HG02870 (cell line): ENCODE results near the gene CNNM4.

ENCODE experiments used
- ATAC-seq: cut with Tn5 transposase; IDR thresholded peaks from one replicate; pipeline ENCODE4 v1.9.1; 2021; ENCODE audit warnings: mild to moderate bottlenecking, moderate library complexity; ENCODE audit not compliant: unreplicated experiment

Gene CNNM4

DNA sequence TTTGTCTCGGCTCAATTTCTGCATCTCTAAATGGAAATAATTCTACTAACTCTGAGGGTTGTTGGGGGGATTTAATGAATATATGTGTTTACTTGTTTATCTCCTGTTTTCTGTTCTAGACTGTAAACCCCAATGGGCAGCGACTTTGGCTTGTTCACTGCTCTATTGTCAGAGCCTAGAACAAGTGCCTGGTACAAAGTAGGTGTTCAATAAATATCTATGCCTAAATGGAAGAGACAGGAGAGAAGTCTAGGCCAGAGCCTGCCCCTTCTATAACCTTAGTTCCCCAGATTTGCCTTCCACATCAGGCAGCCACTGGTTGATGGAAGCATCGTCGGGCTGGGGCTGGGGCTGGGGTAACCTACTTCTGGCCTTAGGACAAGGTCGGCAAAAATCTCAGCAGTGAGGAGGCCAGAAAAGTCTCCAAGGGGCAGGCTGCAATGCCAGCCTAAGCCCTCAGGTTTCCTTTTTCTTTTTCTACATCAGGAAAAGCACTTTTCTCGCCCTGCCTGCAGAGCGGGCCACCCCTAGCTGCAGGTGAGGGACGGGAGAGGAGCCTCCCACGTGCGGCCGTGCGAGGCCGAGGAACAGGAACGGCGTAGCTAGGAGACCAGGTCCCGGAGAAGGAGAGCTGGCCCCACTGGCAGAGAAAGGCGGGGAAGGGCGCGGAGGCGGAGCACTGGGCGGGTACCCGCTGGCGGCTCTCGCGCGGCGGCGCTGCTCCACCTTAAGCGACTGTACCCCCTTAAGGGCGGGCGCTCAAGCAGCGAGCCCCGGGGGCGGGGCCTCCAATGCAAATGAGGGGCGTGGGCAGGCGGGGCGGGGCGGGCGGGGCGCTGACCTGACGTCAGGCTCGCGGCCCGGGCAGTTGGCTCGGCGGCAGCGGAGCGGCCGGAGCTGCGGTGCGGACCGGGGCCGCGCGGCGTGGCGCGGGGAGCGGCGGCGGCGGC, at the start of gene CNNM4:
TSS of gene CNNM4 (plus strand) at position 867 of the 950 bp plus-strand sequence. CDS start 98 bp downstream, outside the sequence.
- peak; percentile 67 for ATAC-seq

DNA sequence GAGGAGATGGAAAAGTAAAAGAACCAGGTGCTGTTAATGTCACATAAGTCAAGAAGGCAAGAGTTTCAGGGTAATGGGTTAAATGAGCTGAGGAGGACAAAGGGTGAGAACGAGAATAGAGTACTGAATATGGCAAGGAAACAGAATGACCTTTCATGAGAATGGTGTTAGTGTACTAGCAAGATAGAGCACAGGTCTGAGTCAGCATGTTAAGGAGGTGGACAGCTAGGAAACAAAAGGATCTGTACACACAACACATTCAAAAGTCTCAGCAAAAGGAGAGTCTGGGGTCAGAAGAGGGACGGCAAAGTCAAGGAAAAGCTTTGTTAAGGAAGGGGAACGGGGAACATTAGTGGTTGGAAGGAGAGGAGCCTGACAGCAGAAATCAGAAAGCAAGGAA, 49.7 kb upstream of the CNNM4 start:
- ATAC-seq, result no peak

DNA sequence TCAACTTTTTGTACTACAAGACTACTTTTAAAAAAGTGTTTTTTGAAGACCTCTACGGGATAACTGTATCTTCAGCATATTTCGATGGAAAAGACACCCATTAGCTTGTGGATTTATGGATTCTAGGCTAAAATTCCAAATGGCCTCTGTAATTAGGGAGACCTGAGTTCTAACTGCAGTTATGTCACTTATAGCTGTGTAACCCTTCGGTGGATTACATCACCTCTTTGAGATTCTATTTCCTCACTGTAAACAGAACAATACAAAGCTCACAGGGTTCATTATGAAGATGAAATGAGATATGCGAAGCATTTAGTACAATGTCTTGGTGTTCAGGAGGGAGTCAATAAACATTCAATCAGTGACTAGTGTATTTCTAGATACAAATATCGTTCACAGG, 45.0 kb upstream of the CNNM4 start:
- ATAC-seq, result no peak

DNA sequence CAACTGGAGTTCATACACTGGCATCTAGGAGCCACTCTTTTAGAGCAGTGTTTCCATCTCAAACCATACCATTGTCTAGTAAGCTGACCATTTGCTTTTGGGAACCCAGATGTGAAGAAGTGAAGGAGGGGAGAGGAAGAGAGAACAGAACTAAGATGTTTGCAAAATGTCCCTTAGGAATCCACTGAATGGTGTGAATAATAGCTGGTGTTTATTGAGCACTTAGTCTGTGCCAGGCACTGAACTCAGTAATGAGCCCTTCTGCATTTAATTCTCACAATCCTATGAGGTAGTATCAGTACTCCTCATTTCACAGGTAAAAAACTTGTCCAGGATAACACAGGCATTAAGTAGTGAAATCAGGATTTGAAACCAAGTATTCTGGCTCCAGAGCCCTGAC, 44.3 kb upstream of the CNNM4 start:
- ATAC-seq, result no peak

DNA sequence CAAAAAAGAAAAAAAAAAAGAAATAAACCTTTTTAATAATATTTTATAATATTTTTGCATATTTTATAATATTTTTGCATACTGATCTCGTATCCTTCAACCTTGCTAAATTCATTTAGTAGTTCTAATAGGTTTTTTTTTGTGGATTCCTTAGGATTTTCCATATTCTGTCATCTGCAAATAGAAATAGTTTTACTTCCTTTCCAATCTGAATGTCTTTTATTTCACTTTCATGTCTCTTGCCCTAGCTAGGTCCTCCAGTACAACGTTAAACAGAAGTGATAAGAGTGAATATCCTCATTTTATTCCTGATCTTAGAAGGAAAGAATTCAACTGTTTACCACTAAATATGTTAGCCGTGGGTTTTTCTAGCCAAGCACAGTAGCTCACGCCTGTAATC, 34.6 kb upstream of the CNNM4 start:
- ATAC-seq, result no peak

DNA sequence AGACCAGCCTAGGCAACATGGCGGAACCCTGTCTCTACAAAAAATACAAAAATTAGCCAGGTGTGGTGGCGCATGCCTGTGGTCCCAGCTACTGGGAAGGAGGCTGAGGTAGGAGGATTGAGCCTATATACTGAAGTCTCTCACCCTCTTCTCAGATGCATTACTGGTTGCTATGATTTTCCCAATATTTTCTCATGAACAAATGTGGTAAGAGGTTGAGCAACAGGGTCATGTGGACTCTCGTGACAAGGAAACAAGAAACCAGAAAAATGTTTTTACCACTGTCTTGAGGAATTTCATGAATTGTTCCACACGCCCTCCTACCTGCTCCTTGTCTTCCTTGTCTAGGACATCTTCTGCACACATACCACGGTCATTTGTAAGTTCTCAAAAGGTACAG, 33.3 kb upstream of the CNNM4 start:
- no peak for ATAC-seq

DNA sequence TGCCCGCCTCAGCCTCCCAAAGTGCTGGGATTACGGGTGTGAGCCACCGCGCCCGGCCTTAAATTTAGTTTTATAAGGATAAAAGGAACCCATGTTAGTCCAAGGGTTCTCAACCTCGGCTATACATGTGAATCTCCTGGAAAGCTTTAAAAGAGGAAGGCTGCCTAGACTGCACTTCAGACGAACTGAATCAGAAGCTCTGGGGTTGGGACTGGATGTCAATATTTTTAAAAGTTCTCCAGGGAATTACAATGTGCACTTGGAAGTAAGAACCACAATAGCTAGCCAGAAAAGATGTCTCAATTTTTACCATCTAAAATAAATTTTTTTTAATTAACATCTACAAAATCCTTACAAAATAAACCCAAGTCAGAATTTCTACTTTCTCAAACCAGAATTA, 31.0 kb upstream of the CNNM4 start:
- ATAC-seq, result no peak

DNA sequence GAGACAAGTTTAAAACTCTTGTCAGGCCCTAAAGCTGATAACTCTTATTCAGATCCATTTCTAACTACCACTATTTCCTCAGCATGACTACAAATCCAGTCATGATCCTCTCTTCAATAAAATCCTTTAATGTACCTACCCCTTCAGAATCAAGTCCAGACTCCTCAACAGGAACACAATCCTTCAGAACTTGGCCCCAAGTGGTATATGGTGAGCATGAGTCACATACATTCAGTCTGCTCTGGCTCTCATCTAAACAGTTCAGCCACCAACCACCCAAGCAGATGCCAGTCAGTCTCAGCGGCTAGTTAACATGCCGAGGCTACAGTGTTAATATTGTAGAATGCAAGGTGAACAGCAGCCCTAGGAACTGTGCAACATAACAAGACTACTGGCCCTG, 30.5 kb upstream of the CNNM4 start:
- no peak for ATAC-seq

DNA sequence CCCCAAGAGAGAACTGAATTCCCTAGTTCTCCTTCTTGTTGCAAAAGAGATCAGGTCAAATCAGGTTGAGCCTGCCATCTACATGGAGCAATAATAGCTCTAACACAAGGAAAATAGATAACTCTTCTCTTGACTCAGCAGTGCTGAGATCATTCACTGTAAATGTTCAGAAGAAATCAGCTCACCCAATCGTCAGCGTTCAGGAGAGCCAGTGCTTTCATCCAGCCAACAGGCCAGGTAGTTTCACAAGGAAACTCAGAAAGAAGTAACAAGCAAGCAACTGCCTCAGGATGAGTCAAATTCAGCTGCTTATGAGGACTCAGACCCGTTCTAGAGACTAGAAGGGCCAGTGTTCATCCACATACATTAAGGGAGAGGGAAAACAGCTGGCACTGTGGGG, 26.8 kb upstream of the CNNM4 start:
- ATAC-seq, result no peak

DNA sequence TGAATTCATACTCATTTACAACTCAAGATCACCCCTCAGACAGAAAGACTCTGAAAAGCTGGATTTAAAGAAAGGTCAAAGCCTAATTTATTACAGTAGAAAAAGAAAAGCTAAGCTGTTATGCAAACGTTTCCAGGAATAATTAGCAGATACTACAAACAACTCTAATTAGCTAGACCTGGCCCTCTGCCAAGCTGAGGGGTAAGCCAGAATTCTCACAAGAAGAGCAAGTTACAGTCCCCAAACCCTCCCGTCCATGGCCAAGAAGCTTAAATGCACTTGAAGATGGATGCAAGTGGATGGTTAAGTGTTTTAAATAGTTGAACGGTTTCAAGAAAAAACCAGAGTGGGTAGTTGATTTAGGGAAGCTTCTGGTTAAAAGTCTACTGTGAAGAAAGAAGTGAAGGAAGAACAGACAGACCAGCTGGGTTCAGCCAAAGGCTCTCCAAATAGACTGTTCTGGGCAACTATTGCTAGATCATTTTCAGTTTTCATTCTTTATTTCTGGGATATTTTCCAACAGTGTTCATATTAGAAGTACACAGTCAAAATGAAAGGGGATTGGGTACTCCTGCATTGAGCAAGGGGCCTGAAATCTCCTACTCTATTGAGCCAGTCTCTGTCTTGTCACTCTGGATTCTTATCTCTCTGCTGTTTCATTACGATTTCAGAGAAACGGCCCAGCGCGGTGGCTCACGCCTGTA, 25.7 kb upstream of the CNNM4 start:
- ATAC-seq, result no peak

DNA sequence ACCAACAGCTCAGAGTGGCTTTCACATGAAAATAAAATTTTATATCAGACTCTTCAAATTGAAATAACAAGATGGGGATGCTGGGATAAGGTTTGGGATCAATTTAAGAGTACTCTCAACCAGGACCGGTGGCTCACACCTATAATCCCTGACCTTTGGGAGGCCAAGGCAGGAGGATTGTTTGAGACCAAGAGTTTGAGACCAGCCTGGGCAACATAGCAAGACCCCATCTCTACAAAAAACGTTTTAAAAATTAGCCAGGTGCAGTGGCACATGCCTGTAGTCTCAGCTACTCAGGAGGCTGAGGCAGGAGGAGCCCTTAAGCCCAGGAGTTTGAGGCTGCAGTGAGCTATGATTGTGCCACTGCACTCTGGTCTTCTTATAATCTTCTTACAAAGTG, 23.5 kb upstream of the CNNM4 start:
- ATAC-seq, result no peak

DNA sequence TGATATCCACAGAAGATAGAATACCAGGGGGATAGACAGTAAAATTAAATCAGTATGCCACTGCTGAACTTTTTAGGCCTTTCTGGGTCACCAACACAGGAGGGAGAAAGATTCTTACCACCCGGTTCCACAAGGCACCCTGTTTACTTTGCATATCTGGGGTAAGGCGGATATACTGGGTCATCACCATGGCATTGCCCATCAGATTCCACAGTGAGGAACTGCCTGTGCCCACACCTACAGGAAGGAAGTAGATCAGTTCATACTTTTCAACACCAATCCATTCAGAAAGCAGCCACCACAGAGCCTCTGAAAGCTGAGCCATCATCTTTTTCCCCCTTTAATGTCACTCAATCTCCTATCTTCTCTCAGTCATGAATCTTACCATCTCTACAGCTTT, 22.9 kb upstream of the CNNM4 start:
- ATAC-seq, result no peak

DNA sequence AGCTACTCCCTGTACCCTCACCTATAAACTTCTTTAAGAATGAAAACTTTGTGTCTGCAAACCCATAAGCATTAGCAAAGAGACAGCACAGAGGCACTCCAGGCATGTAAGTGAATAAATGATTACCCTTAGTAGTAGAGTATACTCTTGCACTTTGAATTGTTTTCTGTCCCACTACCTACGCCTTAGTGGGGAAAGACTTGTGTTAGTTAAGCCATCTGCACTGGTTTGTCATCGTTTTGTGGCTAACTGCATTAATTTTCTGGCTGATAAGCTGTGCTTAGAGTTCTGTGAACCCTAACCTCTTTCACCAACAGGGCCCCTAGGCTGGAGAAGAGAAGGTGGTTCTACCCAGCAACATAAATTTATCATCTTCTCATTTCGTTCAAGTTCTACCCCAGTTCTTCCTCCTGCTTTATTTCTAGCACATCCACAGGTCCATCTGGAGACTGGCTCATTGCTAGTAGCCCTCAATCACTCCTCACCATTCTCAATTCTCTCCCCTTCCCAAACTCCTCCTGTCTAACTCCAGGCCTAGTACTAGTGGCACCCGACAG, 21.5 kb upstream of the CNNM4 start:
- ATAC-seq, result no peak

DNA sequence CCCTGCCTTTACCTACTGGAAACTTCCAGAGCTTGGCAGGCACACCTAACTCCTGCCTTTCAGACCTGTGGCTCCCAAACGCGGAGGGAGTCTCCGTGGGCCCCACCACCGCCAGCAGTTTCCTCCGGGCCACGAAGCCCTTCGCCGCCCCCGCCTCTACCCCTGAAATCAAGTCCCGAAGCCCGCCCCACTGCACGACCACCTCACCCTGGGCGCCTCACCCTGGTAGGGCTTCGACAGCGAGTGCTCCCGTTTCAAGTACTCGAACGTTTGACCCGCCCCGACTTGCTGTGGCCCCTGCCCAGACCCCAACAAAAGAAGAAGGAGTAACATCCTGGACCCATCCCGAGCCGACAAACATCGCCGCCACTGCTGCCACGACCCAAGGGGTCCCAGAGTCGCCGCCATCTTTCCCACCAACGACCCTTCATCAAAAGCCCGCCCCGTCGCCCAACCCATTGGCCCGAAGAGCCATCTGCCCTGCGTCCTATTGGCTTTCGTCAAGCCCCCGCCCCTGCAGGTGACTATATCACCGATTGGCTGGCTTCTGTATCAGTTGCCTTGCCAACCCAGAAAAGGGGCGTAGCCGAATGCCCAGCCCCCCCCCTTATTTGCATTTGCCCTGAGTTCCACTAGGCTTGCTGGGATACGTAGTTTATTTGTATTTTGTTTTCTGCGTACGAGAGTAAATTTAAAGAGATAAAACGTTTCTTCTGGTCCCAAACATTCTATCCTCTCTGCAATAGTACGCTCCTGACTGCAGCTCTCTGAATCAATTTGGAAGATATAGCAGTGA, 20.9 kb upstream of the CNNM4 start, which contains the start of gene LMAN2L:
TSS of gene LMAN2L (minus strand) at position 432 of the 796 bp plus-strand sequence. CDS start at position 408, 24 bp downstream.
- ATAC-seq, result peak; percentile 99

DNA sequence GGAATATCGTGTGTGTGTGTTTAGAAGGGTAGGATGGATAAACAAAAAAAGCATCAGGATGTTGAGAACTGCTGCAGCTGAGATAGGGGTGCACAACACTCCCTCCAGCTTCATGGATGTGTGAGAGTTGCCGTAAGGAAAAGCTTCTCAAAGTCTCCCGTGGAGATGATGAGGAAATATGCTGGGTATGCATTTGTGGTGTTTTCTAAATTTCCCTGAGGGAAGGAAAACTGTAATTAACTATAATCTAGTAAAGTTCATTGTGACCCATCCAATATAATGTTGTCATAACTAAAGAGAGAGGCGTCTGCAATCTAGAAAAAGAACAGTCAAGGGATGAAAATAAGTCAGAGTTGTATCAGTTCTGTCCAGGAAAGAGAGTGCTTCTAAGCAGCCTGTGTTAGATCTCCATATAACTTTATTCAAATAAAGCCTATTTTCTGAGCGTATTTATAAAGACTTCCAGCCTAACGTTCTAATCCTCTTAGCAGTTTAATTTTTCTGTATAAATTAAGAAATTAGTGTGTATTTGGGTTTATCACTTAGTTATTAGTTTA, 13.6 kb upstream of the CNNM4 start:
- no peak for ATAC-seq

DNA sequence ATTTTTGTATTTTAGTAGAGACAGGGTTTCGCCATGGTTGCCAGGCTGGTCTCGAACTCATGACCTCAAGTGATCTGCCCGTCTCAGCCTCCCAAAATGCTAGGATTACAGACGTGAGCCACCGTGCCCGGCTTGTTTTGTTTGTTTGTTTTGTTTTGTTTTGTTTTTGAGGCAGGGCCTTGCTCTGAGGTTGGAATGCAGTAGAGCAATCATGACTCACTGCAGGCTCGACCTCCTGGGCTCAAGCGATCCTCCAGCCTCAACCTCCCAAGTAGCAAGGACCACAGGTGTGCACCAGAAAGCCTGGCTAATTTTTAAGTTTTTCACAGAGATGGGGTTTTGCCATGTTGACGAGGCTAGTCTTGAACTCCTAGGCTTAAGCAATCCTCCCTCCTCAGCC, 8.9 kb upstream of the CNNM4 start:
- ATAC-seq, result no peak

DNA sequence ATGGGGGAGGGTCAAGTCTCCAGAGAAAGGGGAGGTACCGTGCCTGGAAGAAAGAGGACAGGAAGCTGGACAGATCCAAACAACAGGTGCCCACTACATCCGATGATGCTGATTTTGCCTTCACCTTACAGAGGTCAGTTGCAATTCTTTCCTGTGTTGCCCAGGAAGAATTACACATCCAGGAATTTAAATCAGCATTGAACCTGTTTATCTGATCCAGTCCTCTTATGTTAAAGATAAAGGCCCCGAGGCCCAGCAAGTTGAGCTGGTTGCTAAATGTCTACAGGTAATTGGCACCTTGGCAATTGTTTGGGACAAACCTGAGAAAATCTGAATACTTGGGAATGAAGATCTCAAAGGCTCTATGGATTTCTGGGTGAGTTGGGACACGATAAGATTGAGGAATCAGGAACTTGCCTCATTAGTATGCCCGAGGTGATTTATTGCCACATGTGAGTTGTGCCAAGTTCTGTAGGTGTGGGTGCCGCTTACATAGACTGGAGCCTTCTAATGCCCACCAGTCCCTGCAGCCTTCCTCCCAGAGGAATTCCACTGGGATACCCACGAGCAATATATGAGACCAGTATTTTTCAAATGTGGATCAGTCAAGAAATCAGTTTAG, 6.9 kb upstream of the CNNM4 start:
- no peak for ATAC-seq

DNA sequence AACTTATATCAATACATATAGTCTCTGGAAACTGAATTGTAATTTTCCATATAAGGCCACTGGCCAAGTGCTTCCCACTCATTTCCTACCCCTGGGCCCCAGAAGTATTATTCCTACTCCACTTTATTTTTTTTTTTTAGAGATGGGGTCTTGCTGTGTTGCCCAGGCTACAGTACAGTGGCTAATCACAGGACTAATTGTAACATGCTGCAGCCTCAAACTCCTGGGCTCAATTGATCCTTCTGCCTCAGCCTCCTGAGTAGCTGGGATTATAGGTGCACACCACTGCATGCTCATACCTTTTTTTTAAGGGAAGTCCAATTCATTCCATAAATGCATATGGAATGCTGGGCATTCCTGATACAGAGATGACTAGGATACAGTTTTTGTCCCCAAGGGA, 6.4 kb upstream of the CNNM4 start:
- ATAC-seq, result no peak

DNA sequence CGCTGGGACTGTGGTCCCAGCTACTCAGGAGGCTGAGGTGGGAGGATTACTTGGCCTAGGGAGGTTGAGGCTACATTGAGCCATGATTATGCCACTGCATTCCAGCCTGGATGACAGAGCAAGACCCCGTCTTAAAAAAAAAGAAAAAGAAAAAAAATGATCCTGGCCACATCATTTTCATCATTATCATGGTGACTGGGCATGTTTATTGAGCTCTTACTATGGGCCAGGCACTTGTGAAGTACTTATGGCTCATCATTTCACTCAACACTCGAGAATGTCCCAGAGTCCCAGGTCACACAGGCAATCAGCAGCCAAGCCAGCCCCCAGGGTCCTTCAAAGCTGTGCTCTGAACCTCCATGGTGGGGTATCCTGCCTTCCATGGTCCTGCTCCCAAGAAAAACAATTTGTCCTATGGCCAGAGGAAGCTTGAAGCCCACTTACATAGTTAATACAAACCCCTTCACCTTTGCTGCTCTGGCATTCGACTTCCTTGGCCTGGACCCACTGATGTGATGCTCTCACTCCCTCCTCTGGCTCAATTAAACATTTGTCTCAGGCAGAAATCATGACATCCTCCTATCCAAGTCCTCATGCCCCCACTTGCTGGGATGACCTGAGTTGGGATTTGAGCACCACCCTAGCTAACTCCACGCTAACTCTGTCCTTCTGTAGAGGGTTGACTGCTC, 3.8 kb upstream of the CNNM4 start:
- no peak for ATAC-seq

DNA sequence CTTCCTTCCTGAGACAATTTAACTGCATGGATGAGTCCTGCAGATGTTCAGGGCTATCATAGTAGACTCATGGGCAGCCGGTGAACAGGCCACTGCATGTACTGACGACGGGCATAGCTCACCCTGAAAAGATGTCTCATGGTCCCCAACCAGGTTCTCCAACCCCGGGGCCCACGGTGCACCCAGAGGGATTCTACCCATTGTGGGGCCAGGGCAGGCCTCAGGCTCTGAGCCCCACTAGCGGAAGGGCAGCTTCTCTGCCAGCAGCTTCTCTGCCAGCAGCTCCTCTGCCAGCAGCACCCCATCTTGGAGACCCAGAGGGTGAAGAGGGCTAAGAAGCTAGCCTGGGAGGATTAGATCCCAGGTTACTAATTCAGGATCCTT, 3.2 kb upstream of the CNNM4 start:
- no peak for ATAC-seq
